G401 (cell line): ENCODE data around the gene INSC. TPM values are rescaled to one million over a fixed set of nuclear protein-coding genes. Genes with fewer than 3 reads are reported as not detected.

Source experiments
- DNase-seq: peaks from one replicate; pipeline ENCODE4 v3.0.0-alpha.2; 2015; ENCODE audit warnings: low spot score
- in situ Hi-C: cut with HindIII; loops from 2 replicates; pipeline ENCODE4 v1.10.0; 2016; ENCODE audit warnings: low sequenced_read_pairs, mixed read lengths
- total RNA-seq: library from RNA; depleted of rRNA; stranded (reverse); fragments of >200 nt; shearing (Covaris generic); gene quantifications from 2 replicates; pipeline ENCODE4 v1.2.3, GENCODE V29; 2014

Gene INSC
- total RNA-seq, 1 experiment from 2014 or later = not detected

- in situ Hi-C loops = no loop called here
- no peak for DNase-seq
Measured at GRCh38 chr11:15143855-15144254, 29.1 kb downstream of the INSC start.

GRCh38 chr11:15144347-15144746, 29.6 kb downstream of the INSC start:
- in situ Hi-C loops = no loop called here
- no peak for DNase-seq

GRCh38 chr11:15145151-15145550, 30.4 kb downstream of the INSC start:
- in situ Hi-C loops = no loop called here

GRCh38 chr11:15145615-15146014, 30.9 kb downstream of the INSC start:
- in situ Hi-C loops = no loop called here
- DNase-seq = no peak

More at GRCh38 chr11:15145151-15145550, 30.4 kb downstream of the INSC start:
- DNase-seq = no peak

- in situ Hi-C loops = no loop called here
- DNase-seq = no peak
Measured at GRCh38 chr11:15146271-15147003, 31.7 kb downstream of the INSC start.

- in situ Hi-C loops = no loop called here
- DNase-seq = no peak
Measured at GRCh38 chr11:15148169-15148568, 33.4 kb downstream of the INSC start.

- no peak for DNase-seq
- in situ Hi-C loops = no loop called here
Measured at GRCh38 chr11:15149050-15149449, 34.3 kb downstream of the INSC start.

GRCh38 chr11:15150507-15150906, 35.8 kb downstream of the INSC start:
- no peak for DNase-seq
- in situ Hi-C loops = no loop called here

- in situ Hi-C loops = no loop called here
- no peak for DNase-seq
Measured at GRCh38 chr11:15153231-15153630, 38.5 kb downstream of the INSC start.

- in situ Hi-C loops = no loop called here
- no peak for DNase-seq
Measured at GRCh38 chr11:15157181-15157580, 42.5 kb downstream of the INSC start.

GRCh38 chr11:15157606-15158137, 42.9 kb downstream of the INSC start:
- in situ Hi-C loops = no loop called here
- DNase-seq = no peak

GRCh38 chr11:15158351-15159015, 43.8 kb downstream of the INSC start:
- in situ Hi-C loops = no loop called here
- no peak for DNase-seq

GRCh38 chr11:15159085-15159484, 44.4 kb downstream of the INSC start:
- in situ Hi-C loops = no loop called here

GRCh38 chr11:15161790-15162189, 47.1 kb downstream of the INSC start:
- no peak for DNase-seq
- in situ Hi-C loops = no loop called here

More at GRCh38 chr11:15159085-15159484, 44.4 kb downstream of the INSC start:
- no peak for DNase-seq

- in situ Hi-C loops = no loop called here
- DNase-seq = no peak
Measured at GRCh38 chr11:15163136-15163535, 48.4 kb downstream of the INSC start.

- no peak for DNase-seq
- in situ Hi-C loops = no loop called here
Measured at GRCh38 chr11:15166204-15166603, 51.5 kb downstream of the INSC start.

- DNase-seq = no peak
- in situ Hi-C loops = no loop called here
Measured at GRCh38 chr11:15169815-15170551, 55.3 kb downstream of the INSC start.

- in situ Hi-C loops = no loop called here
- no peak for DNase-seq
Measured at GRCh38 chr11:15170698-15171097, 56.0 kb downstream of the INSC start.

- in situ Hi-C loops = no loop called here
- no peak for DNase-seq
Measured at GRCh38 chr11:15171956-15172355, 57.2 kb downstream of the INSC start.

- in situ Hi-C loops = no loop called here
- DNase-seq = no peak
Measured at GRCh38 chr11:15175831-15176230, 61.1 kb downstream of the INSC start.
